Activated CD4-positive, alpha-beta T cell treated with anti-CD3 and anti-CD28 coated beads for 48 hours (primary cell): ENCODE results near the gene PKM.
"Not testable (repeated sequence)": the region's sequence is repeated elsewhere in the genome, so short reads cannot be mapped to it uniquely, and the experiment has no call there.

Source experiments
- DNase-seq: peaks from one replicate; pipeline ENCODE4 v3.0.0-alpha.2; 2020

Gene PKM

GRCh38 chr15:72174551-72175165 lies 56.3 kb downstream of the PKM start:
- no peak for DNase-seq

DNA sequence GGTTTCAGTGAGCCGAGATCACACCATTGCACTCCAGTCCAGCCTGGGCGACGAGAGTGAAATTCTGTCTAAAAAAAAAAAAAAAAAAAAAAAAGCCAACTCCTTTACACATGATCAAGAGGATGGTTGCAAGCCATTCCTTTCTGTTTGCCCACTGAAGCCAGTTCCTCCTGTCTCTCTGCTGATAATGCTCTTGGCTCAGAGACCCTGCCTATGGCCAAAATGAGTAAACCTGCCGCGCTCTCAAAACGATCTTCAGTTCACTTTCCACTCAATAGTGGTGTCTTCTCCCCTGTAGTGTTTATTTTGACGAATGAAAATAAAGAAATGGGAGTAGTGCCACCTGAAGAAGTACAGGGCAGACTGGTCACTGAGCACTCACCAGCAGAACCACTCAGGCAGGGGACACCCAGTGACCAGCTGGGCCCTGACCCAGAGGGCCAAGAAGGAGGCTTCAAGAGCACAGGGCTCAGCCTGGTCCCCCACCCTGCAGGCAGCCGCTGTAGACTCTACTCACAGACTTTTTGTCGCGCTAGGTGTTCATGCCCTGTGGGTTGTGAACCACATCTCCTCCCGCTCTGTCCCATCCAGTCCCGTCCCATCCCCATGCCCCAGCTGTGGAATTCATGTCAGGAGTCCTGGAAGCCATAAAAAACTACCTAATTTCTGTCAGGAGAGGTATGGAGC lies 57.0 kb downstream of the PKM start:
- DNase-seq = no peak

DNA sequence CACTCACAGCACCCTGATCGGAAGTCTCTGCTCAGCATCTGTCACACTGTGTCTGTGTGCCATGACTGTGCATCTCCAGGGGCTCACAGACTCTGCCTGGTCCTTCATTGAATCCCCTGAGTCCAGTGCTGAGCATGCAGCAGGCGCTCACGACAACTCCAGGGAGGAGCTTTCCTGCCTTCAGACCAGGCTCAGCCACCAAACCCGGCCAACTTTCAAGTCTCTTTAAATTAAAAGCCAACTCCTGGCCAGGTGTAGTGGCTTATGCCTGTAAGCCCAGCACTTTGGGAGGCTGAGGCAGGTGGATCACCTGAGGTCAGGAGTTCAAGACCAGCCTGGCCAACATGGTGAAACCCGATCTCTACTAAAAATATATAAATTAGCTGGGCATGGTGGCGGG lies 57.6 kb downstream of the PKM start:
- DNase-seq = no peak

DNA sequence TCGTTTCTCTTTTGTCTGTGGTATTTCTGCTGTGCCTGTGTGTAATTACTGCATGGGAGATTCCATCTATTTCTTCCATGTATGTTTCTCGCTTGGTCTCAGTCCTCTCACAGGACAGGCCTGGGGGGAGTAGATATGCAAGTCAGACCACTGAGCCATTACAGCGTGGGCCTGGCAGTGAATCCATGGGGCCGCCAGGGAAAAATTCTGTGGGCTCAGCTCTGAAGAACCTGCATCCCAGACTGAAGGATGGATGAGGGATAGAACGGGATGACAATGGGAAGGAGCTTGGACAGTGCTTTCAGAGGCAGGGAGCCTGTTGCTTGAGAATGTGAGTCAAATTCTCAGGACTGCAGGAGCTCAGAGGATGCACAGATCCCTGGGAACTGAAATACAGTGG lies 58.2 kb downstream of the PKM start:
- no peak for DNase-seq

GRCh38 chr15:72171978-72172377 lies 59.0 kb downstream of the PKM start:
- DNase-seq = not testable (repeated sequence)

GRCh38 chr15:72170691-72171090 lies 60.3 kb downstream of the PKM start:
- no peak for DNase-seq

GRCh38 chr15:72169921-72170611 lies 60.9 kb downstream of the PKM start:
- no peak for DNase-seq

- DNase-seq = no peak
Measured at GRCh38 chr15:72169236-72169920, 61.6 kb downstream of the PKM start.

DNA sequence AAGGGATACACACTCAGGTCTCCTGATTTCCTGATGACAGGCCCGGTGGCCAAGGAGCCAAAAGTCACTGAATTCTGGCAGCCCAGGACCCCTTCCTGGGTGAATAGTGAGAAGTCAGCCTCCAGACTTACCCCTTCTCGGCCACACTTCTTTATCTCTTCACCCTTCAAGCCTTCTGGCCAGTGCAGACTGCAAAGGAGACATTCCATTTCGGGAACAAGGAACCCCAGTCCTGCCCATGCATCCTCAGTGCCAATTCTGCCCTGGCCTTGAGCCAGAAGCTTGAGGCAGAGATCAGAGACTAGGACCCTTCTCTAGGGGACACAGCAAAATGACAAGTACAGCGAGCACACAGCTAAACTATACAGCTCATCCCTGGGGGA lies 62.2 kb downstream of the PKM start:
- no peak for DNase-seq

GRCh38 chr15:72168131-72168807 lies 62.7 kb downstream of the PKM start:
- DNase-seq = no peak

- DNase-seq = no peak
Measured at GRCh38 chr15:72167445-72167844, 63.5 kb downstream of the PKM start.

DNA sequence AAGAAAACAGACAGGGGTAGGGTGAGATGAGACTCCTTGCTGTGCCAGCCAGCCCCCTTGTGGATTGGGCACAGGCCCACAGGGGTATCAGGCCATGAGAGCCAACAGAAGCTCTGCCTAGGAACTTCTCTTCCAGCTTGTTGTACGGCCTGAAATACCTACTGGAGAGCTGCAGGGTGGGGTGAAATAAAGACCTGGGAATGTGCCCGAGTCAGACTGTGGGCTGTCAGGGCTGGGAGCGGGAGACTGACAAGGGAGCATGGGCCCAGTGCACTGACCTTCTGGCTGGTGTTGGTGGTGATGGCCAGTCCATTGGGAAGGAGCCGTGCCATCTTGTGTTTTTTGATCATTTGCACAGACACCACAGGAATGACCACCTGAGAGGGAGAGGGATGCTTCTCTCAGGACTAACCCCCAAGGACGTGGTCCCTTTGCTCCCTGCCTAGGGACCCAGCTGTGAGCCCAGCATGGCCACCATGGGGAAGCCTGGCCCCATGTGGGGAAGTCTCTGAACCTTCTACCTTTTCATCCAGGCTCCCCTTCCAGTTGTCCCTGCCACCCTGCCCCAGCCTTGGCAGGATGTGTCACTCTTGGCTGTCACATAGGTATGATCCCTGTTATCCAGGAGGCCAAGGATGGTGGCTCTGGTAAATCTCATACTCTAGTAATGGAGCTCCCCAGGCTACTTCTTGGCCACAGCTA lies 64.1 kb downstream of the PKM start:
- no peak for DNase-seq

- DNase-seq = no peak
Measured at GRCh38 chr15:72163719-72164118, 67.3 kb downstream of the PKM start.

- no peak for DNase-seq
Measured at GRCh38 chr15:72162569-72162968, 68.4 kb downstream of the PKM start.

DNA sequence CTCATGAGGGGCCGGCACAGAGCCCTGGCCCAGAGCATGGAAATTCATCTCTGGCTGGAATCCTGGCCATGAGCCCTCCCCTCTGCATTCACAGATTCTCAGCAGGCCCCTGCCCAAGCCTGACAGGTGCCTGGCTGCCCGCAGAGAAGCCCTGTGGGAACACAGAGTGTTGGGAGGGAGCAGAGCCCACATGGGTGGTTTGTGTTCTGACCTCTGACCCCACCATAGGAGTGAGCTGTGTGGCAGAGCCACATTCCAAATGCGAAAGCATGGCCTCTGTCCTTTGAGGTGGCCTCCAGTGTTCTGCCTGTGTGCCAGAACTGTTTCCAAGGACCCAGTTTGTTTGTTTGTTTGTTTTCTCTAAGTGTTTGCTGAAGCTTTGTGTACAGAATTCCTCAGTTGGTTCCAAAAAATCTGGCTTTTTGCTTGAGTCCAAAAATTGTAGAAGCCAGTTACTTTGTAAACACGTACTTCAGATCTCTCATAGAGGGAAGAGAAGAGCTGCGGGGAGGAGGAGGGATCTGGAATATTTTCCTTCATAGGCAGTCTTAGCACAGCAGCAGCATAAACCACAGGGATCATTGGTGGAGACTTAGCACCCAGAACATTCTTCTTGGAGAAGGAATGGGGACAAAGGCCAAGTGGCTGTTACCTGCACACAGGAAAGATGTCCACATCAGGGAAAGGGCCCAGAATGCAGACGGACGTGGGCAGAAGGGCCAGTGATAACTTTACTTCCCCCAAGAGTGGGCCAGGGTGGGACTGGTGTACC lies 69.4 kb downstream of the PKM start:
- no peak for DNase-seq

- DNase-seq = no peak
Measured at GRCh38 chr15:72160696-72161245, 70.2 kb downstream of the PKM start.

- DNase-seq = no peak
Measured at GRCh38 chr15:72156928-72157327, 74.1 kb downstream of the PKM start.

DNA sequence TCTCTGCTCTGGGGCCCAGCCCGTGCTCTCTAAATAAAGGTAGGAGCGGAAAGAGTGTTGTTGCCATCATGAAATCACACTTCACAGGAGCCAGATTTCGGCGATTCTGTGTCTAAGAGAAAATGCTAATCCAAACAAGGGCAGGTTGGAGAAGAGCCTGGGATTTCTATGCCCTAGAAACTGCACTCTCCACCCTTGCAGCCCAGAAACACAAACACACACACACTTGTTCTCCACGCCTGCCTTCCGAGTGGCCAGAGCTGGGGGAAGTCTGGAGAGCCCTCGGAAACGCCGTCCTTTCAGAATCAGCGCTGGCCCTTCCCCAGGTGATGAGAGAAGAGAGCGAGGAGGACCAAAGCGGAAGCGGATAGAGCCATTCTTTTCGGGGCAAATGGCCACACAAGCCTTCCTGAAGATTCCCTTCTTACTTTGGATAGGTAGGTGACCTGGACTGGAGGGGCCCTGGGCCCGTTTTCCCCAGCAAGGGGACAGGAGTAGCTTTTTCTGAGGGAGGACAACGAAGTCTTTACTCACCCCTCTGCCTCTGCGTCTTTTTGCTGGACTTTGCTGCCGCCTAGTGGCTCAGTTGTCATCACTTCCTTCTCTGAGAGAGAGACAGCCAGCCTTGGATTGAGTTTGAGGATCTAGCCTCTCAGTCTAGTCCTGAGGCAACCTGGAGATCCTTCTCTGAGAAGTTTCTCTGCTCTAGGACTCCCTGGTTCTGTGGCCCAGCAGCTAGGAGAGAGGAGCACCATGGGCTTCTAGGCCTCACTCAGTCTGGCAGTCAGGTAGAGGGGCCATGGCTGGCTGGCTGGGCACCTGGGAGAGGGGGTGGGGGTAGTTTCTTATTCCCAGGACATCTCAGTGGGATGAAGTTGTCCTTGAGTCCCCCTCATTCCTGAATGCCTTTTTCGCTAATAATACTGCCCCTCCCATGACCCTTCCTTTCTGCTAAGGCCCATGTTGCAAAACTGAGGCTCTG lies 75.1 kb downstream of the PKM start:
- peak; percentile 89 for DNase-seq

DNA sequence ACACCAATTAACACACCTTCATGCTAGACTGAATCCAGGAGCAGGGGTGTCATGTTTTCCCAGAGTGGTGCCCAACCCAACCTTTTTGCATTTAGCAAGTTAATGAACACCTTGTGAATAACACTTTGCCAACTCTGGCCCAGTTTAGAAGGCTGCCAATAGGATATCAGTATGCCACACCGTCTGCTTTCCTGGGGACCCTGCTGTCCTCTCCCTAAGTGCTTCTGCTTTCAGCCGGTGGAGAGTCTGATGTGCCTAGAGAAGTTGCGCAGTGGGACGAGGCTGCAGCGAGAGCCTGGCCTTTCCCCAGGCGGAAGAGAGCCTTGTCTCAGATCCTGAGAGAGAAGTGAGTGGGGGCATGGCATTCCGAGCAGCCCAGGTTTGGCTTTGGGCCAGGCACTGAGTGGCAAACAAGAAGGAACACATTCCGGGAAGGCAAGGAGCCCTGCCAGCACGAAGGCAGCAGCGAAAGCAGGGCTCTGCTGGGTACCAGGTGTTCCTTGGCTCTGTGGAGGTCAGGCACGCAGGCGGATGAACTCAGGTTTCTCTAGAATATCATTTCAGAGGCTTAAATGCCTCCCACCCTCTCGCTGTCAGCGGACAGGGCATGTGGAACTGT lies 75.9 kb downstream of the PKM start:
- DNase-seq = no peak

- no peak for DNase-seq
Measured at GRCh38 chr15:72154316-72154715, 76.7 kb downstream of the PKM start.
